SK-N-SH (cell line): ENCODE results near the gene TPM3.

ENCODE experiments used
- CTCF ChIP-seq: fragments of 200-600 bp; sonication (generic); IDR thresholded peaks from 2 replicates; pipeline ENCODE4 v1.6.1; 2017; ENCODE audit warnings: antibody characterized with exemption, mild to moderate bottlenecking, moderate library complexity
- TAF1 ChIP-seq: IDR thresholded peaks from 2 replicates; pipeline ENCODE4 v1.6.1; 2012; ENCODE audit warnings: low read depth, mild to moderate bottlenecking, low read length, moderate library complexity, borderline replicate concordance
- TEAD4 ChIP-seq: IDR thresholded peaks from 2 replicates; pipeline ENCODE4 v1.4.0; 2012; ENCODE audit warnings: mild to moderate bottlenecking, borderline replicate concordance; ENCODE audit not compliant: insufficient read depth

DNA sequence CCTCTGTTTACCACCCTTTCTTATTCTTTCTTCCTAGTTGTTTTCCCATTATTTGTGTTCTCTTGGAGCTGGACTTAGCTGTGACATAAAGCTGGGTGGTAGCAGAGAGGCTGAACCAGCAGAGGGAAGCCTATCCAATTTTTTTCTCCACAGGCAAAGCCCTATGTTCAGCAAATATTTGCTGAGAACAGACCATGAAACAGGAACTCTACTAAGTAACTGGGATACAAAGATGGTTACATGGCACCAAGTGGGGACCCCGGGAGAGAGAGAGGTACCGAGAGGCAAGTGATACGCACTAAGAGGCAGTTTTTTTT is 7.6 kb upstream of the TPM3 start:
- TF ChIP-seq TAF1 = no peak
- no peak for TF ChIP-seq TEAD4
- no peak for TF ChIP-seq CTCF
